Hepatocyte (in vitro differentiated cells): ENCODE results near the gene TMEM222. TPM values are rescaled to one million over a fixed set of nuclear protein-coding genes. Genes with fewer than 3 reads are reported as not detected.
"Not testable (repeated sequence)": the region's sequence is repeated elsewhere in the genome, so short reads cannot be mapped to it uniquely, and the experiment has no call there.

Experiments
- DNase-seq: peaks from one replicate; pipeline ENCODE4 v3.0.0-alpha.2; 2016; ENCODE audit warnings: low spot score
- H2AFZ ChIP-seq: fragments of 200-600 bp; sonication (generic); 2 replicates; pipeline ENCODE4 v1.6.0; 2016; ENCODE audit warnings: antibody characterized with exemption, mild to moderate bottlenecking
- H3K27ac ChIP-seq: fragments of 200-600 bp; sonication (generic); 2 replicates; pipeline ENCODE4 v1.5.1; 2016; ENCODE audit warnings: mild to moderate bottlenecking
- H3K27me3 ChIP-seq: fragments of 200-600 bp; sonication (generic); 2 replicates; pipeline ENCODE4 v1.6.1; 2016
- H3K36me3 ChIP-seq: fragments of 200-600 bp; sonication (generic); replicated peaks from 2 replicates; pipeline ENCODE4 v1.5.1; 2016; ENCODE audit warnings: low read depth; ENCODE audit not compliant: insufficient read depth
- H3K4me1 ChIP-seq: fragments of 200-600 bp; sonication (generic); 2 replicates; pipeline ENCODE4 v1.5.1; 2016; ENCODE audit warnings: mild to moderate bottlenecking, moderate library complexity; ENCODE audit not compliant: insufficient read depth
- H3K4me2 ChIP-seq: fragments of 200-600 bp; sonication (generic); 2 replicates; pipeline ENCODE4 v1.6.0; 2016
- H3K4me3 ChIP-seq: fragments of 200-600 bp; sonication (generic); 2 replicates; pipeline ENCODE4 v1.5.1; 2016; ENCODE audit warnings: mild to moderate bottlenecking
- H3K79me2 ChIP-seq: fragments of 200-600 bp; sonication (generic); 2 replicates; pipeline ENCODE4 v1.6.0; 2017; ENCODE audit warnings: mild to moderate bottlenecking
- H3K9me2 ChIP-seq: fragments of 200-600 bp; sonication (generic); replicated peaks from 2 replicates; pipeline ENCODE4 v1.6.0; 2017; ENCODE audit warnings: mild to moderate bottlenecking; ENCODE audit not compliant: insufficient read depth
- H3K9me3 ChIP-seq: fragments of 200-600 bp; sonication (generic); 2 replicates; pipeline ENCODE4 v1.5.1; 2016; ENCODE audit warnings: low read depth, mild to moderate bottlenecking
- H4K20me1 ChIP-seq: fragments of 200-600 bp; sonication (generic); 2 replicates; pipeline ENCODE4 v1.6.0; 2016; ENCODE audit warnings: mild to moderate bottlenecking; ENCODE audit not compliant: insufficient read depth, poor library complexity, severe bottlenecking
- CTCF ChIP-seq: fragments of 200-600 bp; sonication (generic); IDR thresholded peaks from 2 replicates; pipeline ENCODE4 v1.5.1; 2016; ENCODE audit warnings: antibody characterized with exemption, mild to moderate bottlenecking; ENCODE audit not compliant: poor library complexity
- EZH2 ChIP-seq: fragments of 200-600 bp; sonication (generic); IDR thresholded peaks from 2 replicates; pipeline ENCODE4 v1.6.1; 2016; ENCODE audit warnings: antibody characterized with exemption, mild to moderate bottlenecking, borderline replicate concordance
- EZH2phosphoT487 ChIP-seq: fragments of 200-600 bp; sonication (generic); IDR thresholded peaks from one replicate; pipeline ENCODE4 v1.6.1; 2018; ENCODE audit warnings: antibody characterized with exemption, mild to moderate bottlenecking, low read depth, moderate library complexity; ENCODE audit not compliant: unreplicated experiment, severe bottlenecking
- WGBS: methylation state at CpG from one replicate; pipeline ENCODE4 v1.1.6; 2016; ENCODE audit warnings: low lambda C conversion rate; ENCODE audit errors: missing lambda C conversion rate; 5-methylcytosine and 5-hydroxymethylcytosine counted together
- polyA plus RNA-seq: library from polyadenylated mRNA; unstranded; fragments of >200 nt; fragmentation: Nextera tagmentation; extraction: Ambion mirVana; gene quantifications from 2 replicates; pipeline ENCODE4 v1.2.1, GENCODE V29; 2016
- total RNA-seq: library from RNA; depleted of rRNA; stranded (reverse); fragments of >200 nt; gene quantifications from 2 replicates; pipeline ENCODE4 v1.2.3, GENCODE V29; 2014

Gene TMEM222
- total and polyA plus RNA-seq, 2 experiments from 2014 or later = 29.7 to 55.3 TPM

DNA sequence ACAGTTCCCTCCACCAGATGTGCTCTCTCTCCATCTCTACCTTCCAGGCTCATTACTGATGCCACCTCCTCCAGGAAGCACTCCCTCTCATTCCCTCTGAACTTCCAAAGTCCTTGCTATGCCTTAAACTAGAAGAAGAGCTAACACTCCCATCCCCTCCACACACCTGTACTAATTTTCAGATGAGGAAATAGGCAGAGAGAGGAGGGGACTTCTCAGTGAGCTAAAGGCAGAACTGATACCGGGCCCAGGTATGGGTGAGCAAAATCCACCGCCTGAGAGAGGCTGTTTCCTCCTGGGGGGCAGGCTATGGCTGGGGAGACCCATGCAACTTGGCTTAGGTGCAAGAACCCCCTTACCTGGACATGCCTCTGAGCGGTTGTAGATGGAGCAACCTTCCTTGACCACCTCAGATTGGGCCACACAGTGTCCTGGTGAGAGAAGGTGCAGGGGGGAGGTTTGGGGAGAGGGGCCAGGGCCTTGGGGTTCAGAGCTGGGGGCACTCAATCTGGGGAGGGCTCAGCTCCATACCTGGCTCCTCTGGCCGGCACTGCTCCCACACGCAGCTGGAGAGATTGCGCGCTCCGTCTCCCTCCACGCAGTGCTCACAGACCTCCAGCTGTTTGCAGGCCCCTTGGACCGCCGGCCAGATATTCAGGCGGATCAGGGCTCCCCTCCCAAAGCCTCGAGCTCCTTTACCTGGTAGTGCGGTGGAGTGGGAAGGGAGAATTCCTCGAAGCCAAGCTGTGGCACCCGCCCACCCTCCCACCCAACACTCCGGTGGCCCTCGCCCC, 60.2 kb downstream of the TMEM222 start:
- Histone ChIP-seq H3K9me3 (no peaks in the 10 kb centered on the region), H3K27ac (no peak overlapping the region), H4K20me1 (no peaks in the 10 kb centered on the region), H2AFZ (no peak overlapping the region), H3K27me3 (no peaks in the 10 kb centered on the region), H3K9me2 (no peaks in the 10 kb centered on the region), H3K4me2 (no peak overlapping the region), H3K79me2 (no peaks in the 10 kb centered on the region), H3K4me1 (no peaks in the 10 kb centered on the region), H3K36me3 (no peaks in the 10 kb centered on the region), H3K4me3 (no peak overlapping the region)
- no peak for DNase-seq
- 92% methylated on average over 13 of the region's 18 CpGs for WGBS
- TF ChIP-seq CTCF (no peak), EZH2 (no peak), EZH2phosphoT487 (no peak)

DNA sequence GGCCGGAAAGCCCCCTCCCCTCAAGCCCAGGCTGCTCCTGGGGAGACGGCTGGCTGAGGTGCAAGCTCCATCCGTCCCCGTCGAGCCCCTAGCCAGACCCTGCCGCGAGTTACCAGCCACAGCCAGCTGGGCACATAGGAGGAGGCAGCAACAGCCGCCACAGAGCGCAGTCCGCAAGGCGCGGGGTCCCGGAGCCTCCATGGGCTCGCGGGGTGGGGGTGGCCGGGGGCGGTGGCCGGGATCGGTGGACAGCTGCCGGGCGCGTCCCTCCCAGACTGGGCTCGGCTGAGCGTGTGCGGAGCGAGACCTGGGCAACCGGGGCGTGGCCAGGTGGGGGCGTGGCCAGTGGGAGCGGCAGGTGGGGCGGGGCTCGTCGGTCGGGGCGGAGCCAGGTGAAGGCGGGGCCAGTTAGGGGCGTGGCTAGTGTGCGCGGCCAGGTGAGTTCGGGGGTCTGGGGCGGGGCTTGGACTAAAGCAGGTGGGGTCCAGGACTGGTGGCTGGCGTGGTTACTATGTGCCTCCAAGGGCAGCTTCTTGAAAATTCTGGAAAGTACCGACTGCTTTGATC, 61.2 kb downstream of the TMEM222 start, which contains the start of gene CD164L2:
Gene CD164L2 (minus strand): TSS at position 295 of the 567 bp plus-strand sequence. CDS start 94 bp downstream, at position 201.
- DNase-seq = peak; percentile 84
- no peaks in the 10 kb centered on the region for H3K27me3 ChIP-seq
- no peak within 1 kb of the TSS for H2AFZ ChIP-seq
- H3K4me3 ChIP-seq = no peak within 1 kb of the TSS
- no peak within 1 kb of the TSS for H3K27ac ChIP-seq
- no peaks in the 10 kb centered on the region for H3K36me3 ChIP-seq
- no peaks in the 10 kb centered on the region for H3K9me2 ChIP-seq
- no peaks in the 10 kb centered on the region for H3K4me1 ChIP-seq
- no peaks in the 10 kb centered on the region for H3K79me2 ChIP-seq
- WGBS = 8% methylated on average over 31 of the region's 43 CpGs
- H3K4me2 ChIP-seq = peak within 1 kb of the TSS; percentile 74
- no peaks in the 10 kb centered on the region for H4K20me1 ChIP-seq
- no peaks in the 10 kb centered on the region for H3K9me3 ChIP-seq
- TF ChIP-seq CTCF (no peak), EZH2 (no peak), EZH2phosphoT487 (no peak)

GRCh38 chr1:27383661-27384060, 61.7 kb downstream of the TMEM222 start:
- Histone ChIP-seq H3K27ac (no peak overlapping the region), H3K4me3 (no peak overlapping the region), H2AFZ (no peak overlapping the region), H4K20me1 (no peaks in the 10 kb centered on the region), H3K36me3 (no peaks in the 10 kb centered on the region), H3K4me2 (no peak overlapping the region), H3K79me2 (no peaks in the 10 kb centered on the region), H3K9me2 (no peaks in the 10 kb centered on the region), H3K9me3 (no peaks in the 10 kb centered on the region), H3K4me1 (no peaks in the 10 kb centered on the region), H3K27me3 (no peaks in the 10 kb centered on the region)
- WGBS = 95% methylated on average over 10 of the region's 13 CpGs
- no peak for DNase-seq
- TF ChIP-seq EZH2phosphoT487 (no peak), CTCF (no peak), EZH2 (no peak)

DNA sequence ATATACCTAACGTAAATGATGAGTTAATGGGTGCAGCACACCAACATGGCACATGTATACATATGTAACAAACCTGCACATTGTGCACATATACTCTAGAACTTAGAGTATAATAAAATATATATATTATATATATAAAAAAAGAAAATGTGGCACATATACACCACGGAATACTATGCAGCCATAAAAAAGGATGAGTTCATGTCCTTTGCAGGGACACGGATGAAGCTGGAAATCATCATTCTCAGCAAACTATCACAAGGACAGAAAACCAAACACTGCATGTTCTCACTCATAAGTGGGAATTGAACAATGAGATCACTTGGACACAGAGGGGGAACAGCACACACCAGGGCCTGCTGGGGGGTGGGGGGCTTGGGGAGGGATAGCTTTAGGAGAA, 62.8 kb downstream of the TMEM222 start:
- not testable (repeated sequence) for H3K9me2 ChIP-seq, H3K79me2 ChIP-seq, H3K27me3 ChIP-seq, H3K9me3 ChIP-seq, H2AFZ ChIP-seq, H3K4me3 ChIP-seq, H3K4me1 ChIP-seq, DNase-seq, H3K4me2 ChIP-seq, H3K36me3 ChIP-seq, H4K20me1 ChIP-seq, H3K27ac ChIP-seq
- WGBS = 94% methylated on average over 3 of the region's 3 CpGs
